Hair follicle dermal papilla cell (primary cell): ENCODE data around the gene TMEM203. TPM values are rescaled to one million over a fixed set of nuclear protein-coding genes. Genes with fewer than 3 reads are reported as not detected.

Source experiments
- total RNA-seq: library from RNA; depleted of rRNA; stranded (reverse); fragments of >200 nt; gene quantifications from 2 replicates; pipeline ENCODE4 v1.2.3, GENCODE V29; 2012

Gene TMEM203
- 32.1 and 32.4 TPM in 2 replicates for total RNA-seq

GRCh38 chr9:137205126-137206069 lies at the start of gene TMEM203, which contains the start of gene NDOR1:
TSS of gene TMEM203 (minus strand) at chr9:137205648. CDS start at chr9:137205414, 234 bp downstream.
TSS of gene NDOR1 (plus strand) at chr9:137205700. CDS start at chr9:137205778, 78 bp downstream.

GRCh38 chr9:137254624-137255447 lies 49.4 kb upstream of the TMEM203 start, which contains the start of gene NELFB:
TSS of gene NELFB (plus strand) at chr9:137255327.

GRCh38 chr9:137251194-137251461 lies 45.7 kb upstream of the TMEM203 start, which contains the start of gene STPG3:
TSS of gene STPG3 (plus strand) at chr9:137251286. CDS start at chr9:137251287, 1 bp downstream.

GRCh38 chr9:137240841-137241489 lies 35.5 kb upstream of the TMEM203 start, which contains the start of gene TUBB4B:
TSS of gene TUBB4B (plus strand) at chr9:137241287. CDS start at chr9:137241361, 74 bp downstream.

GRCh38 chr9:137230705-137231371 lies 25.4 kb upstream of the TMEM203 start, which contains the start of gene SLC34A3:
TSS of gene SLC34A3 (plus strand) at chr9:137230901. CDS start at chr9:137231703, 802 bp downstream.

GRCh38 chr9:137227054-137227852 lies 21.8 kb upstream of the TMEM203 start, which contains the start of gene RNF224:
TSS of gene RNF224 (plus strand) at chr9:137227502. CDS start at chr9:137228336, 834 bp downstream.

GRCh38 chr9:137224830-137225694 lies 19.6 kb upstream of the TMEM203 start, which contains the start of gene CYSRT1:
TSS of gene CYSRT1 (plus strand) at chr9:137225174. CDS start at chr9:137225622, 448 bp downstream.

GRCh38 chr9:137222190-137223077 lies 17.0 kb upstream of the TMEM203 start, which contains the start of gene RNF208:
TSS of gene RNF208 (minus strand) at chr9:137222240. CDS start at chr9:137221212, 1,028 bp downstream.

GRCh38 chr9:137200311-137201204 lies 4.9 kb downstream of the TMEM203 start, which contains the start of gene TPRN:
TSS of gene TPRN (minus strand) at chr9:137200741. CDS start at chr9:137200711, 30 bp downstream.

GRCh38 chr9:137188490-137189296 lies 16.8 kb downstream of the TMEM203 start, which contains the start of the genes ANAPC2 and SSNA1:
TSS of gene ANAPC2 (minus strand) at chr9:137188560. CDS start at chr9:137188532, 28 bp downstream.
TSS of gene SSNA1 (plus strand) at chr9:137188676. CDS start at chr9:137188727, 51 bp downstream.

GRCh38 chr9:137169896-137170358 lies 35.5 kb downstream of the TMEM203 start, which contains the start of gene LRRC26:
TSS of gene LRRC26 (minus strand) at chr9:137170051. CDS start at chr9:137169943, 108 bp downstream.

